ENCODE data around the gene FRMD4A. TPM values are rescaled to one million over a fixed set of nuclear protein-coding genes. Genes with fewer than 3 reads are reported as not detected.

The FRMD4A gene
- total and polyA plus RNA-seq, 10 of the 15 experiments (the other 5 are each of a cell fraction or from before 2014, with no cell fraction given), result 17.8 to 75.2 (median 39.1) TPM

DNA sequence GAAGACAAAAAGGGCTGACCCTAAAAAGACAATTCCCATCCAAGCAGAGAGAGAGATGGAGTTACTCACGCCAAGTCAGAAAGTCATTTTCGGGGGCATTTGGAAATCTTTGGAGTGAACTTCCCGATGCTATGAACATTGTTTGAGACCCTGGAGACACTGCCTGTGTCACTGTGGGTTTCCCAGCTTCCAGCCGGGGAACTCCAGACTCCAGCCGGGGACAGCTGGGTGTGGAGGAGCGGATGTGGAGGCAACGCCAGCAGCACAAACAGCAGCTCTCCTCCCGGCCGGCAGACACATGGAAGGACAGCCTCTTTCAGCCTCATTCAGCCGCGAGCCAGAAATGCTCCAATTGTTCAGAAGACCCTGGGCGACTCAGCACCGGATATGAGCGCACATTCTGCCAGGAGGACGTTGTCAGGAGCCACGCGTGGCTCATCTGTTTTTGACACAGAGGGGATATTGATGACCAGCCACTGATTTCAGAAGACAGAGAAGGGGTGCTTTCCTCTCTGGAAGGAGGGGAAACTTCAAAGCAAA is 646.4 kb downstream of the FRMD4A start:
- Histone ChIP-seq H3K79me2 (ENCODE audit: control insufficient read depth, insufficient read depth, low read length) (peaks cover 4% of the 10 kb centered on the region), H3K36me3 (ENCODE audit: control insufficient read depth in 2 of 2, insufficient read depth in 2 of 2, low read length in 1 of 2) (peaks cover 12 to 31% of the 10 kb centered on the region in 2 experiments; a peak in 3 of 4 replicates), H3K27me3 (replicated peaks in 1 of 2; ENCODE audit: control insufficient read depth in 2 of 2, insufficient read depth in 2 of 2, low read length in 1 of 2) (no peaks in the 10 kb centered on the region), H3K4me3 (no peak overlapping the region), H3K27ac (ENCODE audit: control insufficient read depth, insufficient read depth) (no peak overlapping the region), H3K4me2 (ENCODE audit: control insufficient read depth, insufficient read depth) (no peak overlapping the region), H3K9ac (ENCODE audit: control insufficient read depth, insufficient read depth, low read length) (no peak overlapping the region), H3K4me1 (ENCODE audit: control insufficient read depth, insufficient read depth, low read length) (peaks cover 17% of the 10 kb centered on the region), H4K20me1 (ENCODE audit: control insufficient read depth, insufficient read depth) (no peaks in the 10 kb centered on the region), H2AFZ (ENCODE audit: control insufficient read depth, low read depth, low read length) (no peak overlapping the region), H3K9me3 (replicated peaks; ENCODE audit: control insufficient read depth, insufficient read depth, low read length) (no peaks in the 10 kb centered on the region)
- in situ Hi-C loops (cut with MboI), result no loop called here
- intact Hi-C loops (cut with micrococcal nuclease; ENCODE audit: unreplicated experiment), result no loop called here
- POLR2A ChIA-PET, result no interaction called here
- CTCF ChIA-PET, result interaction anchor here (1.2 to 1.7 kb wide), 2 partner anchors 7 to 93 kb away, joined by 3 to 6 read pairs; no protein-coding TSS in a partner anchor
- RAD21 ChIA-PET (ENCODE audit: unreplicated experiment), result interaction anchor here (1.3 kb wide), 1 partner anchor 89 kb away, joined by 3 read pairs; no protein-coding TSS in a partner anchor
- no TSS peak for BruUV-seq (replicated peaks)
- 89% methylated on average over 17 of the region's 17 CpGs for WGBS (ENCODE audit: insufficient coverage, insufficient replicate concordance, low lambda C conversion rate, missing lambda C conversion rate)
- FAIRE-seq (no peak), ATAC-seq (no peak), DNase-seq (ENCODE audit: low read depth, low spot score) (no peak)
- TF ChIP-seq CREB1 (IDR thresholded peaks at IDR 0.05; ENCODE audit: low read depth) (peak; percentile 50; the same call in 1 of the 2 replicates), SREBF2 (IDR thresholded peaks at IDR 0.05; ENCODE audit: low read length) (no peak)
- TF ChIP-seq, protein P1, sequence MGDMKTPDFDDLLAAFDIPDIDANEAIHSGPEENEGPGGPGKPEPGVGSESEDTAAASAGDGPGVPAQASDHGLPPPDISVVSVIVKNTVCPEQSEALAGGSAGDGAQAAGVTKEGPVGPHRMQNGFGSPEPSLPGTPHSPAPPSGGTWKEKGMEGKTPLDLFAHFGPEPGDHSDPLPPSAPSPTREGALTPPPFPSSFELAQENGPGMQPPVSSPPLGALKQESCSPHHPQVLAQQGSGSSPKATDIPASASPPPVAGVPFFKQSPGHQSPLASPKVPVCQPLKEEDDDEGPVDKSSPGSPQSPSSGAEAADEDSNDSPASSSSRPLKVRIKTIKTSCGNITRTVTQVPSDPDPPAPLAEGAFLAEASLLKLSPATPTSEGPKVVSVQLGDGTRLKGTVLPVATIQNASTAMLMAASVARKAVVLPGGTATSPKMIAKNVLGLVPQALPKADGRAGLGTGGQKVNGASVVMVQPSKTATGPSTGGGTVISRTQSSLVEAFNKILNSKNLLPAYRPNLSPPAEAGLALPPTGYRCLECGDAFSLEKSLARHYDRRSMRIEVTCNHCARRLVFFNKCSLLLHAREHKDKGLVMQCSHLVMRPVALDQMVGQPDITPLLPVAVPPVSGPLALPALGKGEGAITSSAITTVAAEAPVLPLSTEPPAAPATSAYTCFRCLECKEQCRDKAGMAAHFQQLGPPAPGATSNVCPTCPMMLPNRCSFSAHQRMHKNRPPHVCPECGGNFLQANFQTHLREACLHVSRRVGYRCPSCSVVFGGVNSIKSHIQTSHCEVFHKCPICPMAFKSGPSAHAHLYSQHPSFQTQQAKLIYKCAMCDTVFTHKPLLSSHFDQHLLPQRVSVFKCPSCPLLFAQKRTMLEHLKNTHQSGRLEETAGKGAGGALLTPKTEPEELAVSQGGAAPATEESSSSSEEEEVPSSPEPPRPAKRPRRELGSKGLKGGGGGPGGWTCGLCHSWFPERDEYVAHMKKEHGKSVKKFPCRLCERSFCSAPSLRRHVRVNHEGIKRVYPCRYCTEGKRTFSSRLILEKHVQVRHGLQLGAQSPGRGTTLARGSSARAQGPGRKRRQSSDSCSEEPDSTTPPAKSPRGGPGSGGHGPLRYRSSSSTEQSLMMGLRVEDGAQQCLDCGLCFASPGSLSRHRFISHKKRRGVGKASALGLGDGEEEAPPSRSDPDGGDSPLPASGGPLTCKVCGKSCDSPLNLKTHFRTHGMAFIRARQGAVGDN (IDR thresholded peaks at IDR 0.05), result no peak
- SMC1A ChIA-PET (ENCODE audit: uncharacterized antibody, unreplicated experiment), result interaction anchor here (0.8 to 2.6 kb wide), 4 partner anchors 22 to 59 kb away, joined by 3 to 14 read pairs (median 4); no protein-coding TSS in a partner anchor

Measured in GM12878 (cell line).